ENCODE data around the gene PDCD4. TPM values are rescaled to one million over a fixed set of nuclear protein-coding genes. Genes with fewer than 3 reads are reported as not detected.

Gene PDCD4
- total and polyA plus RNA-seq, 2 of the 13 experiments (the other 11 are each of a cell fraction or from before 2014, with no cell fraction given): 22.8 to 56.2 TPM

DNA sequence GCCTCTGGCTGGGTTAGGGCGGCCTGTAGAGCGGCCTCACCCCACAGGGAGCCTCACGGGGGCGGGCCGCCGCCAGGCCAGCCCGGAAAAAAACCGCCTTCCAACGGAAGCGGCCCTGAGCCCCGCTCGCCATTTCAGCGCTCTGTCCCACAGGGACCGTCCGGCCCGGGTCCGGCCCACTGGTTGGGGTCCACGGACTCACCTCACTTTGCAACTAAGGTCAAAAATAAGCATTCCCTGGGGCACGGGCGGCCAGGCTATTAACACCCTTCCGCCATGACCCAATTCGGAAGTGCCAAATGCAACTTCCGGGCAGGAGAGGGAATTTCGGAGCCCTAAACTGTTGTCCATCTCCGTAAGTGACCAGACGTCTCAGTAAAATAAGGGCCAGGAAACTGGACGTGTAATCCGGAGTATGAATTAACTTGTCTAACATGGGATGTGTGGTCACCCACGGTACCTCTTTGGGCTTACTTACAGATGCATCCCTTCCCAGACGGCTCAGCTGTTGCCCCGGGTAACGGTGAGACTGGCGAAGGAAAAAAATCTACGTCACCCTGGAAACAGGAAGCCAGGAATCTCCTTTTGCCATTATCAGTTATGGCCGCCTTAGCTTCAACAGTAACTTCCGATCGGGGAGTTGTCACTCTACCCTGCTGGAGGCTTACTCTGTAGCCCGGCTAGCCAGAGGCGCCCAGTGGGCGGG is 47.1 kb downstream of the PDCD4 start, which contains the start of gene BBIP1 (continued):
- TF ChIP-seq ZNF562 (CRISPR knock-in tag; IDR thresholded peaks at IDR 0.05; ENCODE audit: borderline replicate concordance) (no peak), ZNF24 (IDR thresholded peaks at IDR 0.05) (no peak), TBX3 (IDR thresholded peaks at IDR 0.05; ENCODE audit: borderline replicate concordance) (0 out of 2 replicates have a peak, but pooled peaks have one; percentile 40), ZNF496 (CRISPR knock-in tag; IDR thresholded peaks at IDR 0.05; ENCODE audit: insufficient replicate concordance) (no peak), ZNF670 (CRISPR knock-in tag; IDR thresholded peaks at IDR 0.05; ENCODE audit: borderline replicate concordance) (0 out of 2 replicates have a peak, but pooled peaks have one; percentile 77), KLF12 (CRISPR knock-in tag; IDR thresholded peaks at IDR 0.05; ENCODE audit: borderline replicate concordance) (peak; percentile 82), ZNF234 (CRISPR knock-in tag; conservative IDR thresholded peaks at IDR 0.05) (0 out of 2 replicates have a peak, but pooled peaks have one; percentile 39), MAFG (CRISPR knock-in tag; IDR thresholded peaks at IDR 0.05) (no peak), SAP130 (CRISPR knock-in tag; IDR thresholded peaks at IDR 0.05; ENCODE audit: low read depth) (peak; percentile 77), ZFP62 (CRISPR knock-in tag; IDR thresholded peaks at IDR 0.05) (no peak), MEF2D (CRISPR knock-in tag; IDR thresholded peaks at IDR 0.05) (peak; percentile 57; the same call in 1 of the 2 replicates), ZNF337 (CRISPR knock-in tag; IDR thresholded peaks at IDR 0.05; ENCODE audit: borderline replicate concordance, low read depth) (0 out of 2 replicates have a peak, but pooled peaks have one; percentile 89), YEATS2 (CRISPR knock-in tag; IDR thresholded peaks at IDR 0.05; ENCODE audit: borderline replicate concordance) (no peak; the same call in 1 of the 2 replicates), ZNF839 (CRISPR knock-in tag; IDR thresholded peaks at IDR 0.05; ENCODE audit: borderline replicate concordance) (no peak; the same call in none of the 2 replicates), ZNF768 (CRISPR knock-in tag; IDR thresholded peaks at IDR 0.05) (peak; percentile 67; the same call in 1 of the 2 replicates), ZNF468 (CRISPR knock-in tag; IDR thresholded peaks at IDR 0.05) (no peak), ZMYM4 (CRISPR knock-in tag; IDR thresholded peaks at IDR 0.05) (peak; percentile 44; the same call in 1 of the 2 replicates), SNRNP70 (IDR thresholded peaks at IDR 0.05; ENCODE audit: low read depth, low read length) (no peak), AKAP8 (CRISPR knock-in tag; IDR thresholded peaks at IDR 0.05) (no peak), MYC (CRISPR knock-in tag; IDR thresholded peaks at IDR 0.05; ENCODE audit: borderline replicate concordance) (peak; percentile 64), SIN3A (IDR thresholded peaks at IDR 0.05; ENCODE audit: borderline replicate concordance, low read depth, low read length) (peak; percentile 81; the same call in 1 of the 2 replicates)
- TF ChIP-seq, protein P1, sequence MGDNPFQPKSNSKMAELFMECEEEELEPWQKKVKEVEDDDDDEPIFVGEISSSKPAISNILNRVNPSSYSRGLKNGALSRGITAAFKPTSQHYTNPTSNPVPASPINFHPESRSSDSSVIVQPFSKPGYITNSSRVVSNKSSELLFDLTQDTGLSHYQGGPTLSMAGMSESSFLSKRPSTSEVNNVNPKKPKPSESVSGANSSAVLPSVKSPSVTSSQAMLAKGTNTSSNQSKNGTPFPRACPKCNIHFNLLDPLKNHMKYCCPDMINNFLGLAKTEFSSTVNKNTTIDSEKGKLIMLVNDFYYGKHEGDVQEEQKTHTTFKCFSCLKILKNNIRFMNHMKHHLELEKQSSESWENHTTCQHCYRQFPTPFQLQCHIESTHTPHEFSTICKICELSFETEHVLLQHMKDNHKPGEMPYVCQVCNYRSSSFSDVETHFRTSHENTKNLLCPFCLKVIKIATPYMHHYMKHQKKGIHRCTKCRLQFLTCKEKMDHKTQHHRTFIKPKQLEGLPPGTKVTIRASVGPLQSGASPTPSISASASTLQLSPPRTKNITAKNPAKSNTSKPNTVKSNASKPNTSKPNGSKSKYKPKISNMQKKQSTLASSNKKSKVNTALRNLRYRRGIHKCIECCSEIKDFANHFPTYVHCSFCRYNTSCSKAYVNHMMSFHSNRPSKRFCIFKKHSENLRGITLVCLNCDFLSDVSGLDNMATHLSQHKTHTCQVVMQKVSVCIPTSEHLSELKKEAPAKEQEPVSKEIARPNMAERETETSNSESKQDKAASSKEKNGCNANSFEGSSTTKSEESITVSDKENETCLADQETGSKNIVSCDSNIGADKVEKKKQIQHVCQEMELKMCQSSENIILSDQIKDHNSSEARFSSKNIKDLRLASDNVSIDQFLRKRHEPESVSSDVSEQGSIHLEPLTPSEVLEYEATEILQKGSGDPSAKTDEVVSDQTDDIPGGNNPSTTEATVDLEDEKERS (CRISPR knock-in tag; IDR thresholded peaks at IDR 0.05): no peak
- TF ChIP-seq, protein P2, sequence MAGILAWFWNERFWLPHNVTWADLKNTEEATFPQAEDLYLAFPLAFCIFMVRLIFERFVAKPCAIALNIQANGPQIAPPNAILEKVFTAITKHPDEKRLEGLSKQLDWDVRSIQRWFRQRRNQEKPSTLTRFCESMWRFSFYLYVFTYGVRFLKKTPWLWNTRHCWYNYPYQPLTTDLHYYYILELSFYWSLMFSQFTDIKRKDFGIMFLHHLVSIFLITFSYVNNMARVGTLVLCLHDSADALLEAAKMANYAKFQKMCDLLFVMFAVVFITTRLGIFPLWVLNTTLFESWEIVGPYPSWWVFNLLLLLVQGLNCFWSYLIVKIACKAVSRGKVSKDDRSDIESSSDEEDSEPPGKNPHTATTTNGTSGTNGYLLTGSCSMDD (CRISPR knock-in tag; IDR thresholded peaks at IDR 0.05): 0 out of 2 replicates have a peak, but pooled peaks have one; percentile 72
